Measurements from ENCODE around the gene NECTIN4. TPM values are rescaled to one million over a fixed set of nuclear protein-coding genes. Genes with fewer than 3 reads are reported as not detected.

Gene NECTIN4
- total and polyA plus RNA-seq, 2 of the 13 experiments (the other 11 are each of a cell fraction or from before 2014, with no cell fraction given) = 5.9 to 12.4 TPM

DNA sequence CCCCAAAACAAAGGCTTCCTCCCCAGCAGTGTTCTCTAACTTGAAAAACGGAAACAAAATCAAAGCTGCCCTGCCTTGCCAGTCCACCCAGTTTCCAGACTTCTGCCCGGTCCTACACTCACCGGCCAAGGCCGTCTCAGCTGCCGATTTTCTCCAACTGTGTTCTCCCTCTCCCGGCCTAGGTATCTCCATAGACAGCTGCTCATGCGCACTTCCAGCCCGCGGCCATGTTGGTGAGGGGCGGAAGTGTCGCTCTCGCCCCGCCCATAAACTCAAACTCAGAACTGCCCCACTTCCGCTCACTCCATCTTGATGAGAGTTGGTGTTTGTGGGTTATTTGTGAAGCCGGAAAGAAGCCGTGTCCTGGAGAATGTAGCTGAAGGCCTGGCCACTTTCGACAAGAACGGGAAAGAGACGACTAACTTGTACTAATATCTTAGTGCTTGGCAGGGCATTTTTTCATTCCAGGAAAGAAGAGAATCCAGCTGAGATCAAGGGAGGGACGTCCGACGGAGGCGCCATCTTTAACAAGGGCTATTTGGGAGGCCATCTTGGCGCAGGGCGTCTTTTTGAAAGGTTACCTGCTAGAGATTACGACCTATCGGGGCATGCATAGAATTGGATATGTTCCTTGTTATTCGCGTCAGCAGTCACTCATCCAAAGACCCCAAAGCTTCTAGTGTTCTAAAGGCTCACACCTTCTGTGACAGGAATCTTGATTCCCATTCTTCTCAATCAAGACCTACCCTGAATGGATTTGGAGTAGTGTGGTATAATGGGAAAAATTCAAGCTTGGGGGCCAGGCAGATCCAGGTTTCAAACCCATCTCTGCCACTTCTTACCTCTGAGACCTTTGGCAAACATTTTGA lies 43.4 kb downstream of the NECTIN4 start, which contains the start of gene USF1 (continued):
- TF ChIP-seq, protein P1, sequence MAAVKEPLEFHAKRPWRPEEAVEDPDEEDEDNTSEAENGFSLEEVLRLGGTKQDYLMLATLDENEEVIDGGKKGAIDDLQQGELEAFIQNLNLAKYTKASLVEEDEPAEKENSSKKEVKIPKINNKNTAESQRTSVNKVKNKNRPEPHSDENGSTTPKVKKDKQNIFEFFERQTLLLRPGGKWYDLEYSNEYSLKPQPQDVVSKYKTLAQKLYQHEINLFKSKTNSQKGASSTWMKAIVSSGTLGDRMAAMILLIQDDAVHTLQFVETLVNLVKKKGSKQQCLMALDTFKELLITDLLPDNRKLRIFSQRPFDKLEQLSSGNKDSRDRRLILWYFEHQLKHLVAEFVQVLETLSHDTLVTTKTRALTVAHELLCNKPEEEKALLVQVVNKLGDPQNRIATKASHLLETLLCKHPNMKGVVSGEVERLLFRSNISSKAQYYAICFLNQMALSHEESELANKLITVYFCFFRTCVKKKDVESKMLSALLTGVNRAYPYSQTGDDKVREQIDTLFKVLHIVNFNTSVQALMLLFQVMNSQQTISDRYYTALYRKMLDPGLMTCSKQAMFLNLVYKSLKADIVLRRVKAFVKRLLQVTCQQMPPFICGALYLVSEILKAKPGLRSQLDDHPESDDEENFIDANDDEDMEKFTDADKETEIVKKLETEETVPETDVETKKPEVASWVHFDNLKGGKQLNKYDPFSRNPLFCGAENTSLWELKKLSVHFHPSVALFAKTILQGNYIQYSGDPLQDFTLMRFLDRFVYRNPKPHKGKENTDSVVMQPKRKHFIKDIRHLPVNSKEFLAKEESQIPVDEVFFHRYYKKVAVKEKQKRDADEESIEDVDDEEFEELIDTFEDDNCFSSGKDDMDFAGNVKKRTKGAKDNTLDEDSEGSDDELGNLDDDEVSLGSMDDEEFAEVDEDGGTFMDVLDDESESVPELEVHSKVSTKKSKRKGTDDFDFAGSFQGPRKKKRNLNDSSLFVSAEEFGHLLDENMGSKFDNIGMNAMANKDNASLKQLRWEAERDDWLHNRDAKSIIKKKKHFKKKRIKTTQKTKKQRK (IDR thresholded peaks at IDR 0.05; ENCODE audit: low read length) = no peak
- TF ChIP-seq TRIM24 (CRISPR knock-in tag; IDR thresholded peaks at IDR 0.05) (no peak), PAX8 (CRISPR knock-in tag; IDR thresholded peaks at IDR 0.05; ENCODE audit: borderline replicate concordance) (0 out of 2 replicates have a peak, but pooled peaks have one; percentile 42), SOX5 (CRISPR knock-in tag; IDR thresholded peaks at IDR 0.05; ENCODE audit: borderline replicate concordance) (peak; percentile 32; the same call in 1 of the 2 replicates), REPIN1 (CRISPR knock-in tag; IDR thresholded peaks at IDR 0.05; ENCODE audit: borderline replicate concordance, low read depth) (0 out of 2 replicates have a peak, but pooled peaks have one; percentile 23), ZFY (CRISPR knock-in tag; IDR thresholded peaks at IDR 0.05) (peak; percentile 78), MAFF (IDR thresholded peaks at IDR 0.05; ENCODE audit: low read depth, low read length) (no peak; the same call in 1 of the 2 replicates), CBX5 (CRISPR knock-in tag; IDR thresholded peaks at IDR 0.05; ENCODE audit: borderline replicate concordance) (0 out of 2 replicates have a peak, but pooled peaks have one; percentile 32), WIZ (CRISPR knock-in tag; IDR thresholded peaks at IDR 0.05) (no peak; the same call in 1 of the 2 replicates), TBL1XR1 (IDR thresholded peaks at IDR 0.05; ENCODE audit: borderline replicate concordance, low read length, partially characterized antibody) (no peak), ETV5 (CRISPR knock-in tag; IDR thresholded peaks at IDR 0.05; ENCODE audit: borderline replicate concordance) (peak; percentile 54; the same call in 1 of the 2 replicates), NCOA1 (CRISPR knock-in tag; IDR thresholded peaks at IDR 0.05) (peak; percentile 41; the same call in 1 of the 2 replicates)
- TF ChIP-seq, protein P2, sequence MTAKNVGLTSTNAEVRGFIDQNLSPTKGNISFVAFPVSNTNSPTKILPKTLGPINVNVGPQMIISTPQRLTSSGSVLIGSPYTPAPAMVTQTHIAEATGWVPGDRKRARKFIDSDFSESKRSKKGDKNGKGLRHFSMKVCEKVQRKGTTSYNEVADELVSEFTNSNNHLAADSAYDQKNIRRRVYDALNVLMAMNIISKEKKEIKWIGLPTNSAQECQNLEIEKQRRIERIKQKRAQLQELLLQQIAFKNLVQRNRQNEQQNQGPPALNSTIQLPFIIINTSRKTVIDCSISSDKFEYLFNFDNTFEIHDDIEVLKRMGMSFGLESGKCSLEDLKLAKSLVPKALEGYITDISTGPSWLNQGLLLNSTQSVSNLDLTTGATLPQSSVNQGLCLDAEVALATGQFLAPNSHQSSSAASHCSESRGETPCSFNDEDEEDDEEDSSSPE (CRISPR knock-in tag; IDR thresholded peaks at IDR 0.05) = no peak
- TF ChIP-seq, protein P3, sequence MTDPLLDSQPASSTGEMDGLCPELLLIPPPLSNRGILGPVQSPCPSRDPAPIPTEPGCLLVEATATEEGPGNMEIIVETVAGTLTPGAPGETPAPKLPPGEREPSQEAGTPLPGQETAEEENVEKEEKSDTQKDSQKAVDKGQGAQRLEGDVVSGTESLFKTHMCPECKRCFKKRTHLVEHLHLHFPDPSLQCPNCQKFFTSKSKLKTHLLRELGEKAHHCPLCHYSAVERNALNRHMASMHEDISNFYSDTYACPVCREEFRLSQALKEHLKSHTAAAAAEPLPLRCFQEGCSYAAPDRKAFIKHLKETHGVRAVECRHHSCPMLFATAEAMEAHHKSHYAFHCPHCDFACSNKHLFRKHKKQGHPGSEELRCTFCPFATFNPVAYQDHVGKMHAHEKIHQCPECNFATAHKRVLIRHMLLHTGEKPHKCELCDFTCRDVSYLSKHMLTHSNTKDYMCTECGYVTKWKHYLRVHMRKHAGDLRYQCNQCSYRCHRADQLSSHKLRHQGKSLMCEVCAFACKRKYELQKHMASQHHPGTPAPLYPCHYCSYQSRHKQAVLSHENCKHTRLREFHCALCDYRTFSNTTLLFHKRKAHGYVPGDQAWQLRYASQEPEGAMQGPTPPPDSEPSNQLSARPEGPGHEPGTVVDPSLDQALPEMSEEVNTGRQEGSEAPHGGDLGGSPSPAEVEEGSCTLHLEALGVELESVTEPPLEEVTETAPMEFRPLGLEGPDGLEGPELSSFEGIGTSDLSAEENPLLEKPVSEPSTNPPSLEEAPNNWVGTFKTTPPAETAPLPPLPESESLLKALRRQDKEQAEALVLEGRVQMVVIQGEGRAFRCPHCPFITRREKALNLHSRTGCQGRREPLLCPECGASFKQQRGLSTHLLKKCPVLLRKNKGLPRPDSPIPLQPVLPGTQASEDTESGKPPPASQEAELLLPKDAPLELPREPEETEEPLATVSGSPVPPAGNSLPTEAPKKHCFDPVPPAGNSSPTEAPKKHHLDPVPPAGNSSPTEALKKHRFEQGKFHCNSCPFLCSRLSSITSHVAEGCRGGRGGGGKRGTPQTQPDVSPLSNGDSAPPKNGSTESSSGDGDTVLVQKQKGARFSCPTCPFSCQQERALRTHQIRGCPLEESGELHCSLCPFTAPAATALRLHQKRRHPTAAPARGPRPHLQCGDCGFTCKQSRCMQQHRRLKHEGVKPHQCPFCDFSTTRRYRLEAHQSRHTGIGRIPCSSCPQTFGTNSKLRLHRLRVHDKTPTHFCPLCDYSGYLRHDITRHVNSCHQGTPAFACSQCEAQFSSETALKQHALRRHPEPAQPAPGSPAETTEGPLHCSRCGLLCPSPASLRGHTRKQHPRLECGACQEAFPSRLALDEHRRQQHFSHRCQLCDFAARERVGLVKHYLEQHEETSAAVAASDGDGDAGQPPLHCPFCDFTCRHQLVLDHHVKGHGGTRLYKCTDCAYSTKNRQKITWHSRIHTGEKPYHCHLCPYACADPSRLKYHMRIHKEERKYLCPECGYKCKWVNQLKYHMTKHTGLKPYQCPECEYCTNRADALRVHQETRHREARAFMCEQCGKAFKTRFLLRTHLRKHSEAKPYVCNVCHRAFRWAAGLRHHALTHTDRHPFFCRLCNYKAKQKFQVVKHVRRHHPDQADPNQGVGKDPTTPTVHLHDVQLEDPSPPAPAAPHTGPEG (CRISPR knock-in tag; IDR thresholded peaks at IDR 0.05) = peak; percentile 40; the same call in 1 of the 2 replicates
- TF ChIP-seq, protein P4, sequence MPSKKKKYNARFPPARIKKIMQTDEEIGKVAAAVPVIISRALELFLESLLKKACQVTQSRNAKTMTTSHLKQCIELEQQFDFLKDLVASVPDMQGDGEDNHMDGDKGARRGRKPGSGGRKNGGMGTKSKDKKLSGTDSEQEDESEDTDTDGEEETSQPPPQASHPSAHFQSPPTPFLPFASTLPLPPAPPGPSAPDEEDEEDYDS (CRISPR knock-in tag; IDR thresholded peaks at IDR 0.05) = peak; percentile 83

Data from HepG2 (cell line).